ENCODE data around the gene RBBP8. TPM values are rescaled to one million over a fixed set of nuclear protein-coding genes. Genes with fewer than 3 reads are reported as not detected.

The RBBP8 gene
- total RNA-seq, 6 experiments from 2014 or later: 13.9 to 27.0 (median 25.2) TPM

GRCh38 chr18:23038712-23039111 is 105.6 kb downstream of the RBBP8 start:
- Mint-ChIP-seq H3K36me3 (ENCODE audit: low read depth) (peaks cover 17% of the 10 kb centered on the region), H3K4me1 (ENCODE audit: low read depth) (peaks cover 42% of the 10 kb centered on the region)

DNA sequence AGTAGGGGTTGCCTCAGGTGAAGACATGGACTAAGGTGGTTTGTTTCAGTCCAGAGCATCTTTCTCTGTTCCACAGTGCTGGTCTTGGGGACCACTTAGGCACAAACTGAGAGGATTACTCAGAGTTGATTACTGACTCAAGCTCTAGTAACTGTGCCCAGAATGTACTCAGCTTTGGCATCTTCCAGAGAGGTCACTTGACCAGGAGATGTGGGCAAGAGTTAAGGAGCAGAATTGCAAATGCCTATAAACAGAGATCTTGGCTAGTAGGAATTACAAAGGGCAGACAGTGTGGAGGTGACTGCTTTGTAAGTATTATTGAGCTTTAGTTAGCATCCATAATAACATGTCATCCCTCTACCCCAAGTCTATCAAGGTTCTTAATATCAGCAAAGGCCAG is 109.0 kb downstream of the RBBP8 start:
- no peak for DNase-seq
- TF ChIP-seq, protein P1, sequence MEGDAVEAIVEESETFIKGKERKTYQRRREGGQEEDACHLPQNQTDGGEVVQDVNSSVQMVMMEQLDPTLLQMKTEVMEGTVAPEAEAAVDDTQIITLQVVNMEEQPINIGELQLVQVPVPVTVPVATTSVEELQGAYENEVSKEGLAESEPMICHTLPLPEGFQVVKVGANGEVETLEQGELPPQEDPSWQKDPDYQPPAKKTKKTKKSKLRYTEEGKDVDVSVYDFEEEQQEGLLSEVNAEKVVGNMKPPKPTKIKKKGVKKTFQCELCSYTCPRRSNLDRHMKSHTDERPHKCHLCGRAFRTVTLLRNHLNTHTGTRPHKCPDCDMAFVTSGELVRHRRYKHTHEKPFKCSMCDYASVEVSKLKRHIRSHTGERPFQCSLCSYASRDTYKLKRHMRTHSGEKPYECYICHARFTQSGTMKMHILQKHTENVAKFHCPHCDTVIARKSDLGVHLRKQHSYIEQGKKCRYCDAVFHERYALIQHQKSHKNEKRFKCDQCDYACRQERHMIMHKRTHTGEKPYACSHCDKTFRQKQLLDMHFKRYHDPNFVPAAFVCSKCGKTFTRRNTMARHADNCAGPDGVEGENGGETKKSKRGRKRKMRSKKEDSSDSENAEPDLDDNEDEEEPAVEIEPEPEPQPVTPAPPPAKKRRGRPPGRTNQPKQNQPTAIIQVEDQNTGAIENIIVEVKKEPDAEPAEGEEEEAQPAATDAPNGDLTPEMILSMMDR (IDR thresholded peaks at IDR 0.05): no peak
- peaks cover 4% of the 10 kb centered on the region for H3K27me3 Mint-ChIP-seq (ENCODE audit: insufficient read depth)

More at GRCh38 chr18:23038712-23039111, 105.6 kb downstream of the RBBP8 start:
- TF ChIP-seq, protein P1 (IDR thresholded peaks at IDR 0.05): no peak
- DNase-seq: peak; percentile 88
- Mint-ChIP-seq H3K9me3 (peaks cover 14% of the 10 kb centered on the region), H3K27me3 (ENCODE audit: insufficient read depth) (peaks cover 4% of the 10 kb centered on the region), H3K4me3 (no peak overlapping the region), H3K27ac (peak overlapping the region; percentile 73)

GRCh38 chr18:23043803-23044376 is 110.8 kb downstream of the RBBP8 start:
- H3K4me1 Mint-ChIP-seq (ENCODE audit: low read depth): peaks cover 13% of the 10 kb centered on the region
- TF ChIP-seq, protein P1 (IDR thresholded peaks at IDR 0.05): no peak
- peaks cover 14% of the 10 kb centered on the region for H3K9me3 Mint-ChIP-seq
- peaks cover 14% of the 10 kb centered on the region for H3K36me3 Mint-ChIP-seq (ENCODE audit: low read depth)
- H3K27me3 Mint-ChIP-seq (ENCODE audit: insufficient read depth): peaks cover 4% of the 10 kb centered on the region
- H3K27ac Mint-ChIP-seq: no peak overlapping the region
- DNase-seq: no peak
- no peak overlapping the region for H3K4me3 Mint-ChIP-seq

More for the DNA sequence above, 109.0 kb downstream of the RBBP8 start:
- Mint-ChIP-seq H3K4me3 (no peak overlapping the region), H3K27ac (no peak overlapping the region), H3K9me3 (peaks cover 14% of the 10 kb centered on the region), H3K4me1 (ENCODE audit: low read depth) (peaks cover 31% of the 10 kb centered on the region), H3K36me3 (ENCODE audit: low read depth) (peaks cover 17% of the 10 kb centered on the region)

DNA sequence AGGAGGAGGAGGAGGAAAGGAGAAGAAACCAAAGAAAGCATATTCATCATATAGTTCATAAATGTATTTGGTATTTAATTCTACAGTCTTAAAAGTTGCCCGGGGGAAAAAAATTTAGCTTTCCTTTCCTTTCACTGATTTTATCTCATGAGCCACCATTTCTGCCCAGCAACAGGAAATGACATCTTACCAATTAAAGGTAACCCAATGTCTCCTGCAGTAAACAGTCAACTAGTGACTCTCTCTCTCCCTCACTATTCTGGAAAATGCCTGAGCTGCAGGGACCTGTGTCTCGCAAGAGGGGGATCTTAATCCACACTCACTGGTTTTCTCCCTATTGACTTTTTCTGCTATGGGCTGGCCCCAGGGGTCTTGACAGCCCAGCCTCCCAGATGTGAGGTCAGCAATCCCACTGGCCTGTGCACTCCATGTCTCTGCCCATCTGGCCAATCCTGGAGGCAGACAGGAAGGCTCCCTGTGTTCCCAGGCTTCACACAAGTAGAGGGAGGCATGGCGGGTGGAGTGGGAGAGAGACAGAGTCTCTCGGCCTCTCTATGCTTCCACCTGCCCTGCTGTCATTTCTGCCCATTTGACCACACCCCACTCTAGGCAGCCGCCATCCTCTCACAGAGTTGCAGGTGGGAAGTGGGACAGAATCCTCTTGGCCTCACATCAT is 116.7 kb downstream of the RBBP8 start:
- Mint-ChIP-seq H3K27me3 (ENCODE audit: insufficient read depth) (no peaks in the 10 kb centered on the region), H3K4me3 (no peak overlapping the region), H3K36me3 (ENCODE audit: low read depth) (no peaks in the 10 kb centered on the region), H3K9me3 (no peaks in the 10 kb centered on the region), H3K27ac (no peak overlapping the region; the same call in 1 of the 2 replicates), H3K4me1 (ENCODE audit: low read depth) (peaks cover 25% of the 10 kb centered on the region)
- TF ChIP-seq, protein P1 (IDR thresholded peaks at IDR 0.05): no peak
- peak; percentile 24 for DNase-seq

GRCh38 chr18:23053776-23054457 is 120.8 kb downstream of the RBBP8 start:
- H3K27ac Mint-ChIP-seq: peak overlapping the region; percentile 51
- H3K27me3 Mint-ChIP-seq (ENCODE audit: insufficient read depth): peaks cover 5% of the 10 kb centered on the region; the same call in 1 of the 2 replicates
- peaks cover 43% of the 10 kb centered on the region for H3K4me1 Mint-ChIP-seq (ENCODE audit: low read depth)
- H3K4me3 Mint-ChIP-seq: no peak overlapping the region
- TF ChIP-seq, protein P1 (IDR thresholded peaks at IDR 0.05): peak; percentile 60
- DNase-seq: peak; percentile 76
- H3K9me3 Mint-ChIP-seq: no peaks in the 10 kb centered on the region
- H3K36me3 Mint-ChIP-seq (ENCODE audit: low read depth): no peaks in the 10 kb centered on the region
